HG02970 (cell line): ENCODE data around the gene CTSZ.
A peak's percentile ranks its signal among the peaks of the same experiment; 100 is the strongest.
"Not testable (repeated sequence)": the region's sequence is repeated elsewhere in the genome, so short reads cannot be mapped to it uniquely, and the experiment has no call there.

ENCODE experiments used
- ATAC-seq: cut with Tn5 transposase; IDR thresholded peaks from one replicate; pipeline ENCODE4 v1.9.1; 2021; ENCODE audit warnings: mild to moderate bottlenecking, moderate library complexity, moderate number of reproducible peaks; ENCODE audit not compliant: unreplicated experiment, low FRiP score

Gene CTSZ

GRCh38 chr20:58982406-58983114 is 24.5 kb downstream of the CTSZ start:
- ATAC-seq = no peak

GRCh38 chr20:58981628-58982364 is 25.3 kb downstream of the CTSZ start:
- no peak for ATAC-seq

GRCh38 chr20:58980711-58981627 is 26.1 kb downstream of the CTSZ start, which contains the start of gene NELFCD:
TSS of gene NELFCD (plus strand) at chr20:58981256. CDS start at chr20:58981310, 54 bp downstream.
- peak; percentile 80 for ATAC-seq

- no peak for ATAC-seq
Measured at GRCh38 chr20:58978351-58979190, 28.5 kb downstream of the CTSZ start.

- no peak for ATAC-seq
Measured at GRCh38 chr20:58976061-58976730, 30.9 kb downstream of the CTSZ start.

- no peak for ATAC-seq
Measured at GRCh38 chr20:58975353-58975752, 31.7 kb downstream of the CTSZ start.

GRCh38 chr20:58973866-58974265 is 33.2 kb downstream of the CTSZ start:
- ATAC-seq = no peak

- ATAC-seq = no peak
Measured at GRCh38 chr20:58973179-58973578, 33.9 kb downstream of the CTSZ start.

- no peak for ATAC-seq
Measured at GRCh38 chr20:58971429-58971828, 35.6 kb downstream of the CTSZ start.

GRCh38 chr20:58970146-58970545 is 36.9 kb downstream of the CTSZ start:
- no peak for ATAC-seq

GRCh38 chr20:58969439-58969838 is 37.6 kb downstream of the CTSZ start:
- no peak for ATAC-seq

- ATAC-seq = no peak
Measured at GRCh38 chr20:58967652-58968429, 39.2 kb downstream of the CTSZ start.

GRCh38 chr20:58965270-58966064 is 41.6 kb downstream of the CTSZ start:
- ATAC-seq = no peak

GRCh38 chr20:58963922-58964321 is 43.1 kb downstream of the CTSZ start:
- not testable (repeated sequence) for ATAC-seq

- ATAC-seq = no peak
Measured at GRCh38 chr20:58963060-58963584, 43.9 kb downstream of the CTSZ start.

- ATAC-seq = no peak
Measured at GRCh38 chr20:58959652-58960051, 47.4 kb downstream of the CTSZ start.

GRCh38 chr20:58956078-58956477 is 51.0 kb downstream of the CTSZ start:
- no peak for ATAC-seq

- ATAC-seq = no peak
Measured at GRCh38 chr20:58953050-58953449, 54.0 kb downstream of the CTSZ start.
